T-helper 17 cell (primary cell): ENCODE data around the gene UBE2I. TPM values are rescaled to one million over a fixed set of nuclear protein-coding genes. Genes with fewer than 3 reads are reported as not detected.

Source experiments
- ATAC-seq: fragments of 150-1000 bp; cut with Tn5 transposase; 2 replicates; pipeline ENCODE4 v1.10.0; 2021; ENCODE audit warnings: mild to moderate bottlenecking, moderate library complexity
- DNase-seq, 3 donors: peaks; one replicate each; pipeline versions ENCODE4 v3.0.0 to v3.0.0-alpha.2; 2020 to 2021
- H3K9me3 ChIP-seq: one replicate; pipeline ENCODE4 v1.7.0; 2013; ENCODE audit warnings: low read length, mild to moderate bottlenecking; ENCODE audit not compliant: control insufficient read depth, poor library complexity, severe bottlenecking
- H3K27ac Mint-ChIP-seq: one replicate; pipeline ENCODE4 v1.8.0; 2022; ENCODE audit warnings: mild to moderate bottlenecking, moderate library complexity, mixed read lengths
- H3K27me3 Mint-ChIP-seq: one replicate; pipeline ENCODE4 v1.8.0; 2022; ENCODE audit warnings: mixed read lengths
- H3K36me3 Mint-ChIP-seq: one replicate; pipeline ENCODE4 v1.8.0; 2022; ENCODE audit warnings: low read depth, mixed read lengths
- H3K4me1 Mint-ChIP-seq: one replicate; pipeline ENCODE4 v1.8.0; 2022; ENCODE audit warnings: mild to moderate bottlenecking, mixed read lengths
- H3K4me3 Mint-ChIP-seq: one replicate; pipeline ENCODE4 v1.8.0; 2022; ENCODE audit warnings: mild to moderate bottlenecking, moderate library complexity, mixed read lengths
- total RNA-seq, 4 donors: library from RNA in 2 of 4; stranded (reverse) in 2 of 4; gene quantifications; one replicate each; pipeline ENCODE4 v1.2.3 and lab custom pipeline; 2022 to 2026

The UBE2I gene
- total RNA-seq, 2 donors from 2014 or later, result 233 to 249 TPM

DNA sequence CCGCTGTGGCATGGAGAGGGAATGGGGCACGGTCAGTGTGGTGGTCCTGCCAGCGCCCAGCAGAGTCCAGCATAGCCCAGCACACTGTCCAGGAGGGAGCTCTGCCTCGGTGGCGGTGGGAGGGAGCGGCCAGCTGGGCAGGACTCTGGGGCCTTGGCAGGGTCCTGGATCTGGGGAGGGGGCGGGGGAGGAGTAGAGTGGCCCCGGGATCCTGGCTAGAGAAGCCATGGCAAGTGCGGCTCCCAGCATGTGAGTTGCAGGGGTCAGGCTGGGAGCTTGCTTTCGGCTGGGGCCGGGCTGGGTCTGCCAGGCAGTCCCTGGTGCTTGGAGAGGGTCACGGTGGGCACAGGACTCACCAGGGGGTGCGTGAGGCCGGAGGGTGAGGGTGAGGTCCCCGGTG is 46.2 kb downstream of the UBE2I start:
- DNase-seq (no peak), ATAC-seq (no peak)
- no peaks in the 10 kb centered on the region for H3K27me3 Mint-ChIP-seq
- H3K9me3 ChIP-seq, result no peaks in the 10 kb centered on the region
- H3K4me1 Mint-ChIP-seq, result peaks cover 29% of the 10 kb centered on the region
- H3K4me3 Mint-ChIP-seq, result no peak overlapping the region
- no peaks in the 10 kb centered on the region for H3K36me3 Mint-ChIP-seq
- no peak overlapping the region for H3K27ac Mint-ChIP-seq

GRCh38 chr16:1356061-1356900 is 46.8 kb downstream of the UBE2I start:
- ATAC-seq (no peak), DNase-seq (no peak)
- Mint-ChIP-seq H3K4me1 (peaks cover 28% of the 10 kb centered on the region), H3K27me3 (no peaks in the 10 kb centered on the region), H3K27ac (no peak overlapping the region), H3K36me3 (no peaks in the 10 kb centered on the region), H3K4me3 (no peak overlapping the region)
- no peaks in the 10 kb centered on the region for H3K9me3 ChIP-seq

GRCh38 chr16:1357906-1358566 is 48.6 kb downstream of the UBE2I start:
- Mint-ChIP-seq H3K36me3 (no peaks in the 10 kb centered on the region), H3K27me3 (no peaks in the 10 kb centered on the region), H3K4me1 (peaks cover 17% of the 10 kb centered on the region), H3K27ac (no peak overlapping the region), H3K4me3 (no peak overlapping the region)
- no peak for DNase-seq
- no peaks in the 10 kb centered on the region for H3K9me3 ChIP-seq
- no peak for ATAC-seq

- no peaks in the 10 kb centered on the region for H3K36me3 Mint-ChIP-seq
- no peak overlapping the region for H3K27ac Mint-ChIP-seq
- no peak overlapping the region for H3K4me3 Mint-ChIP-seq
- no peaks in the 10 kb centered on the region for H3K9me3 ChIP-seq
- ATAC-seq (no peak), DNase-seq (no peak)
- H3K27me3 Mint-ChIP-seq, result no peaks in the 10 kb centered on the region
- H3K4me1 Mint-ChIP-seq, result peaks cover 9% of the 10 kb centered on the region
These were observed 52.4 kb downstream of the UBE2I start for GRCh38 chr16:1361685-1362360.

DNA sequence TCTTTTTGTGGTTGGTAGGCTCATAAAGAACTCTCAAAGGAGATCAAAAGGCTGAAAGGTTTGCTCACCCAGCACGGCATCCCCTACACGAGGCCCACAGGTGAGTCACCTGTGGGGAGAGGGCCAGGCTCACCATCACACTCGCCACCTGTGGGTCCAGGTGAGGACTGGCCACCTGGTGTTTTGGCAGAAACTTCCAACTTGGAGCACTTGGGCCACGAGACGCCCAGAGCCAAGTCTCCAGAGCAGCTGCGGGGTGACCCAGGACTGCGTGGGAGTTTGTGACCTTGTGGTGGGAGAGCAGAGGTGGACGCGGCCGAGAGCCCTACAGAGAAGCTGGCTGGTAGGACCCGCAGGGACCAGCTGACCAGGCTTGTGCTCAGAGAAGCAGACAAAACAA is 53.4 kb downstream of the UBE2I start:
- DNase-seq (no peak), ATAC-seq (no peak)
- H3K36me3 Mint-ChIP-seq, result no peaks in the 10 kb centered on the region
- H3K4me3 Mint-ChIP-seq, result no peak overlapping the region
- no peaks in the 10 kb centered on the region for H3K27me3 Mint-ChIP-seq
- H3K9me3 ChIP-seq, result no peaks in the 10 kb centered on the region
- H3K27ac Mint-ChIP-seq, result no peak overlapping the region
- H3K4me1 Mint-ChIP-seq, result peaks cover 9% of the 10 kb centered on the region

GRCh38 chr16:1363501-1364041 is 54.1 kb downstream of the UBE2I start:
- DNase-seq (peak; percentile 41 to 69 (median 51)), ATAC-seq (peak; percentile 97)
- peak overlapping the region; percentile 57 for H3K4me3 Mint-ChIP-seq
- H3K27me3 Mint-ChIP-seq, result no peaks in the 10 kb centered on the region
- no peaks in the 10 kb centered on the region for H3K9me3 ChIP-seq
- no peak overlapping the region for H3K27ac Mint-ChIP-seq
- H3K4me1 Mint-ChIP-seq, result peaks cover 7% of the 10 kb centered on the region
- H3K36me3 Mint-ChIP-seq, result no peaks in the 10 kb centered on the region

GRCh38 chr16:1364510-1364909 is 55.1 kb downstream of the UBE2I start:
- no peaks in the 10 kb centered on the region for H3K27me3 Mint-ChIP-seq
- no peak overlapping the region for H3K27ac Mint-ChIP-seq
- peaks cover 7% of the 10 kb centered on the region for H3K4me1 Mint-ChIP-seq
- no peaks in the 10 kb centered on the region for H3K9me3 ChIP-seq
- DNase-seq (no peak), ATAC-seq (no peak)
- H3K4me3 Mint-ChIP-seq, result no peak overlapping the region
- H3K36me3 Mint-ChIP-seq, result no peaks in the 10 kb centered on the region

DNA sequence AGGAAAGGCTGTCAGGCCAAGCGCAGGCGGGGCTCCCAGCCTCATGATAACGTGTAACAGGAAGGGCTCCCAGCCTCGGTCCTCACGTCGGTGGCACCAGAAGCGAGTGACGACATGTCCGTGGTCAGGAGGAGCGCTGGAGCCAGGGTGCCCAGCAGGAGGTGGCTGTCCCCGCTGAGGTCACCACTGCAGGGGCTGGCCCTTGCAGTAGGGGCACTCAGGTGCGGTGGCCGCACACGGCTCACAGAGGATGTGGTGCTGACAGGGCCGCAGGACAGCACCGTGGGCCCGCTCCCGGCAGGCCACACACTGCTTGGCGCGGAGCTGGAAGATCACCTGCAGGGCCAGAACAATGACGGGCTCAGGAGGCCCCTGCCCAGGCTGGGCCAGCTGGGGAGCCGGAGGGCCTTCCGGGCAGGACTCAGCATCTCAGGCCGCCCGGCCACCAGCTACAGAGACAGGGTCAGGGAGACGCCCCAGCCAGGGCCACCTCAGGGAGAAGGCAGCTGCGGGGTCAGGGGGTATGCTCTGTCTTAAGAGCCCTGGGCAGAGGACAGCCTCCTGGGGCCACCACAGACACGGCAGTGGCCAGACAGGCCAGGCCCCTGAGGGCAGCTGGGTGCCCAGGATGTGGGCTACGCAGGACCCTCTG is 56.8 kb downstream of the UBE2I start:
- Mint-ChIP-seq H3K27ac (no peak overlapping the region), H3K36me3 (no peaks in the 10 kb centered on the region), H3K4me3 (peak overlapping the region; percentile 39), H3K4me1 (peaks cover 7% of the 10 kb centered on the region), H3K27me3 (no peaks in the 10 kb centered on the region)
- no peak for DNase-seq
- no peaks in the 10 kb centered on the region for H3K9me3 ChIP-seq
- no peak for ATAC-seq

GRCh38 chr16:1366712-1367299 is 57.4 kb downstream of the UBE2I start:
- Mint-ChIP-seq H3K4me3 (peak overlapping the region; percentile 39), H3K4me1 (peaks cover 7% of the 10 kb centered on the region), H3K36me3 (no peaks in the 10 kb centered on the region), H3K27me3 (no peaks in the 10 kb centered on the region), H3K27ac (no peak overlapping the region)
- ATAC-seq (no peak), DNase-seq (no peak)
- no peaks in the 10 kb centered on the region for H3K9me3 ChIP-seq

DNA sequence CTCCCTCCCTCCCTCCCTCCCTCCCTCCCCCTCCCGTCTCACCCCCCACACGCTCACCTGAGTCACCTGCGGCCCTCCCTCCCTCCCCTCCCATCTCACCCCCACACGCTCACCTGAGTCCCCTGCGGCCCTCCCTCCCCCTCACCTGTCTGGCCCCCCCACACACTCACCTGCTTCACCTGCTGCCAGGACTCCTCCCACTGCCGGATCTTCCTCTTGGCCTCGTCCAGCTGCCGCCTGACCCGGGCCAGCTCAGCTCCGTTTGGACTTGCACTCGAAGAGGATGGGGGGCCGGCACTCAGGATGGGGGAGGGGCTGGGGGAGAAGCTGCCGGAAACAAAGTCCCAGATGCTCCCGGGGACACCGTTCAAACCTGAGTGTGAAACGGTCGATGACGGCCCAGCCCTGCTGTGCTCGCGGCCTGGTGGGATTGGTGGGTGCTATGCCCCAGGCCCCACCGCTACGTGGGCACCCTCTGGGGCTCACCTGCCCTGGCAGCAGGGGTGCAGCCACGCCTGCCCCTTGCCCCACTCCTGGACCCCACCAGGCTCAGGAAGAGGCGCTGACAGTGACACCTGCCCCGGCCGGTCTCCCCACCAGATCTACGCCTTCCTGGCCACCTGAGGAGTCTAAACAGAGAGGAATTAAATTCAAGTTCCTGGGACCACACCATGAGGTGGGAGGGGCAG is 58.2 kb downstream of the UBE2I start:
- no peak for ATAC-seq
- H3K4me1 Mint-ChIP-seq, result peaks cover 7% of the 10 kb centered on the region
- no peak for DNase-seq
- H3K9me3 ChIP-seq, result no peaks in the 10 kb centered on the region
- no peak overlapping the region for H3K27ac Mint-ChIP-seq
- H3K27me3 Mint-ChIP-seq, result no peaks in the 10 kb centered on the region
- no peak overlapping the region for H3K4me3 Mint-ChIP-seq
- no peaks in the 10 kb centered on the region for H3K36me3 Mint-ChIP-seq

- no peaks in the 10 kb centered on the region for H3K27me3 Mint-ChIP-seq
- no peaks in the 10 kb centered on the region for H3K36me3 Mint-ChIP-seq
- DNase-seq (no peak), ATAC-seq (no peak)
- H3K9me3 ChIP-seq, result no peaks in the 10 kb centered on the region
- no peak overlapping the region for H3K27ac Mint-ChIP-seq
- no peak overlapping the region for H3K4me3 Mint-ChIP-seq
- no peaks in the 10 kb centered on the region for H3K4me1 Mint-ChIP-seq
These were observed 61.9 kb downstream of the UBE2I start for GRCh38 chr16:1371054-1371978.
